SK-N-SH treated with all-trans-retinoic acid at 6 μM for 48 hours (cell line): ENCODE results near the gene TLCD4.

Experiments used
- ATAC-seq: fragments of 200-7000 bp; cut with Tn5 transposase; 3 replicates; pipeline ENCODE4 v1.9.1; 2020; ENCODE audit warnings: mild to moderate bottlenecking, moderate library complexity
- BACH2 ChIP-seq: fragments of 250-450 bp; sonication (Bioruptor Pico); IDR thresholded peaks from 2 replicates; pipeline ENCODE4 v1.9.0; 2021; ENCODE audit warnings: mild to moderate bottlenecking, borderline replicate concordance
- CREB5 ChIP-seq: fragments of 250-450 bp; sonication (Bioruptor Pico); IDR thresholded peaks from 2 replicates; pipeline ENCODE4 v1.5.1; 2020; ENCODE audit warnings: low read depth, mild to moderate bottlenecking, moderate library complexity
- CSDC2 ChIP-seq: fragments of 250-450 bp; sonication (Bioruptor Pico); IDR thresholded peaks from 2 replicates; pipeline ENCODE4 v1.5.0; 2020; ENCODE audit warnings: mild to moderate bottlenecking, moderate library complexity
- CSRNP3 ChIP-seq: fragments of 250-450 bp; sonication (Bioruptor Pico); IDR thresholded peaks from 2 replicates; pipeline ENCODE4 v1.5.1; 2021; ENCODE audit warnings: mild to moderate bottlenecking, moderate library complexity
- ESRRG ChIP-seq: fragments of 250-450 bp; sonication (Bioruptor Pico); IDR thresholded peaks from 2 replicates; pipeline ENCODE4 v1.6.1; 2021; ENCODE audit warnings: mild to moderate bottlenecking
- GLIS3 ChIP-seq: fragments of 250-450 bp; sonication (Bioruptor Pico); IDR thresholded peaks from 2 replicates; pipeline ENCODE4 v1.5.0; 2020; ENCODE audit warnings: mild to moderate bottlenecking, moderate library complexity
- ISL1 ChIP-seq: fragments of 250-450 bp; sonication (Bioruptor Pico); IDR thresholded peaks from 2 replicates; pipeline ENCODE4 v2.1.2; 2022; ENCODE audit warnings: mild to moderate bottlenecking, moderate library complexity
- OSR1 ChIP-seq: fragments of 250-450 bp; sonication (Bioruptor Pico); IDR thresholded peaks from 2 replicates; pipeline ENCODE4 v1.8.0; 2022; ENCODE audit warnings: moderate library complexity, mild to moderate bottlenecking, inconsistent platforms
- PATZ1 ChIP-seq: fragments of 250-450 bp; sonication (Bioruptor Pico); IDR thresholded peaks from 2 replicates; pipeline ENCODE4 v1.8.0; 2020; ENCODE audit warnings: mild to moderate bottlenecking, moderate library complexity, borderline replicate concordance
- POU6F1 ChIP-seq: fragments of 250-450 bp; sonication (Bioruptor Pico); IDR thresholded peaks from 2 replicates; pipeline ENCODE4 v1.8.0; 2021; ENCODE audit warnings: low read depth, mild to moderate bottlenecking, moderate library complexity, borderline replicate concordance
- PPARA ChIP-seq: fragments of 250-450 bp; sonication (Bioruptor Pico); IDR thresholded peaks from 2 replicates; pipeline ENCODE4 v1.5.0; 2020; ENCODE audit warnings: mild to moderate bottlenecking, borderline replicate concordance
- RARB ChIP-seq: fragments of 250-450 bp; sonication (Bioruptor Pico); IDR thresholded peaks from 2 replicates; pipeline ENCODE4 v1.8.0; 2021; ENCODE audit warnings: mild to moderate bottlenecking, moderate library complexity
- SNAI2 ChIP-seq: fragments of 250-450 bp; sonication (Bioruptor Pico); IDR thresholded peaks from 2 replicates; pipeline ENCODE4 v1.5.0; 2020; ENCODE audit warnings: mild to moderate bottlenecking, moderate library complexity
- TCF4 ChIP-seq: fragments of 250-450 bp; sonication (Bioruptor Pico); IDR thresholded peaks from 2 replicates; pipeline ENCODE4 v1.8.0; 2021; ENCODE audit warnings: mild to moderate bottlenecking, moderate library complexity, borderline replicate concordance
- TOX ChIP-seq: fragments of 250-450 bp; sonication (Bioruptor Pico); IDR thresholded peaks from 2 replicates; pipeline ENCODE4 v1.8.0; 2021; ENCODE audit warnings: mild to moderate bottlenecking, moderate library complexity, borderline replicate concordance
- TSHZ2 ChIP-seq: fragments of 250-450 bp; sonication (Bioruptor Pico); IDR thresholded peaks from 2 replicates; pipeline ENCODE4 v1.5.0; 2020; ENCODE audit warnings: mild to moderate bottlenecking, moderate library complexity
- ZC3H10 ChIP-seq: fragments of 250-450 bp; sonication (Bioruptor Pico); IDR thresholded peaks from 2 replicates; pipeline ENCODE4 v1.5.1; 2021; ENCODE audit warnings: mild to moderate bottlenecking, moderate library complexity
- ZFP3 ChIP-seq: fragments of 250-450 bp; sonication (Bioruptor Pico); IDR thresholded peaks from 2 replicates; pipeline ENCODE4 v1.5.0; 2020; ENCODE audit warnings: mild to moderate bottlenecking, moderate library complexity
- ZNF565 ChIP-seq: fragments of 450-650 bp; formaldehyde crosslinking; conservative IDR thresholded peaks from 2 replicates; pipeline ENCODE4 v1.5.0; 2020; ENCODE audit warnings: low read depth, mild to moderate bottlenecking, moderate library complexity
- ZNF70 ChIP-seq: fragments of 450-650 bp; formaldehyde crosslinking; IDR thresholded peaks from 2 replicates; pipeline ENCODE4 v1.5.0; 2020; ENCODE audit warnings: mild to moderate bottlenecking, moderate library complexity
- ZNF8 ChIP-seq: fragments of 450-650 bp; formaldehyde crosslinking; IDR thresholded peaks from 2 replicates; pipeline ENCODE4 v1.5.0; 2020; ENCODE audit warnings: mild to moderate bottlenecking, moderate library complexity

The TLCD4 gene

GRCh38 chr1:95140791-95141190 lies 23.6 kb downstream of the TLCD4 start:
- TF ChIP-seq ZC3H10 (CRISPR knock-in tag) (no peak), RARB (no peak), ESRRG (CRISPR knock-in tag) (no peak), OSR1 (CRISPR knock-in tag) (no peak), SNAI2 (CRISPR knock-in tag) (no peak), POU6F1 (no peak), BACH2 (no peak), PATZ1 (no peak), PPARA (CRISPR knock-in tag) (no peak), TOX (CRISPR knock-in tag) (no peak), CSDC2 (CRISPR knock-in tag) (no peak), ZNF8 (CRISPR knock-in tag) (no peak), TCF4 (no peak)
- no peak for ATAC-seq

- no peak for ATAC-seq
- TF ChIP-seq TCF4 (no peak), ZNF565 (CRISPR knock-in tag) (no peak), ZNF70 (no peak), PATZ1 (no peak), RARB (no peak), ZFP3 (CRISPR knock-in tag) (no peak), PPARA (CRISPR knock-in tag) (no peak), TOX (CRISPR knock-in tag) (no peak), CSRNP3 (CRISPR knock-in tag) (no peak), TSHZ2 (CRISPR knock-in tag) (no peak), POU6F1 (no peak), ZNF8 (CRISPR knock-in tag) (no peak), CSDC2 (CRISPR knock-in tag) (no peak), SNAI2 (CRISPR knock-in tag) (no peak), CREB5 (CRISPR knock-in tag) (no peak), GLIS3 (CRISPR knock-in tag) (no peak), ISL1 (CRISPR knock-in tag) (no peak)
These were observed 28.3 kb downstream of the TLCD4 start for GRCh38 chr1:95145493-95145892.
